Lower leg skin (tissue), 3 donors: ENCODE results near the gene SUN2.

Source experiments
- POLR2A ChIP-seq, 2 donors: fragments of 450-650 bp; IDR thresholded peaks; one replicate each; pipeline ENCODE4 v1.6.1; 2016 to 2017; ENCODE audit warnings: antibody characterized with exemption in 2 of 2, mild to moderate bottlenecking in 1 of 2, moderate library complexity in 1 of 2
- TF ChIP-seq, protein P1 (sequence below), 3 donors: fragments of 450-650 bp; IDR thresholded peaks; one replicate each; pipeline ENCODE4 v1.5.1; 2016; ENCODE audit warnings: antibody characterized with exemption in 3 of 3, mild to moderate bottlenecking in 3 of 3, moderate library complexity in 2 of 3

DNA sequence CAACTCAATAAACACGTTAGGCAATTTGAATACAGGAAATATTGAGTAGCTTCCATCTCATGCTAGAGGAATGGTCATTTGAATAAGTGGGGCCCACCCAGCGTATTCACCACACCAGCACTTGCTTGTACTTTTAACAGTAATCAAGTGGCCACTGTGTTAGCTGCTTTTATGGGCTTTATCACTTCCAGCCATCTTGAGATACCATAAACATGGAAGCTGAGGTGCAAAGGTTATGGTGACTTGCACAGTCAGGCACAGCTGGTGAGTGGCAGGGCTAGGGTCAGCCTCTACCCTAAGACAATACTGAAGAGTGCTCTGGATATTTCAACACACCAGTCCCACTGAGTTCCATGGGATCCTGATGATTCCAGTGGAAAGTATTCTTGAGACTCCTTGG, 61.7 kb downstream of the SUN2 start:
- no peak for TF ChIP-seq POLR2A (IDR thresholded peaks at IDR 0.05)
- TF ChIP-seq, protein P1, sequence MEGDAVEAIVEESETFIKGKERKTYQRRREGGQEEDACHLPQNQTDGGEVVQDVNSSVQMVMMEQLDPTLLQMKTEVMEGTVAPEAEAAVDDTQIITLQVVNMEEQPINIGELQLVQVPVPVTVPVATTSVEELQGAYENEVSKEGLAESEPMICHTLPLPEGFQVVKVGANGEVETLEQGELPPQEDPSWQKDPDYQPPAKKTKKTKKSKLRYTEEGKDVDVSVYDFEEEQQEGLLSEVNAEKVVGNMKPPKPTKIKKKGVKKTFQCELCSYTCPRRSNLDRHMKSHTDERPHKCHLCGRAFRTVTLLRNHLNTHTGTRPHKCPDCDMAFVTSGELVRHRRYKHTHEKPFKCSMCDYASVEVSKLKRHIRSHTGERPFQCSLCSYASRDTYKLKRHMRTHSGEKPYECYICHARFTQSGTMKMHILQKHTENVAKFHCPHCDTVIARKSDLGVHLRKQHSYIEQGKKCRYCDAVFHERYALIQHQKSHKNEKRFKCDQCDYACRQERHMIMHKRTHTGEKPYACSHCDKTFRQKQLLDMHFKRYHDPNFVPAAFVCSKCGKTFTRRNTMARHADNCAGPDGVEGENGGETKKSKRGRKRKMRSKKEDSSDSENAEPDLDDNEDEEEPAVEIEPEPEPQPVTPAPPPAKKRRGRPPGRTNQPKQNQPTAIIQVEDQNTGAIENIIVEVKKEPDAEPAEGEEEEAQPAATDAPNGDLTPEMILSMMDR (IDR thresholded peaks at IDR 0.05), result no peak
